Globus pallidus (tissue), 1 donor: ENCODE data around the gene CYS1.
"Not testable (repeated sequence)": the region's sequence is repeated elsewhere in the genome, so short reads cannot be mapped to it uniquely, and the experiment has no call there.

Source experiments
- DNase-seq: peaks from one replicate; pipeline ENCODE4 v3.0.0-alpha.2; 2015; ENCODE audit warnings: low spot score

The CYS1 gene

GRCh38 chr2:10091889-10092244 is 11.7 kb upstream of the CYS1 start:
- DNase-seq = not testable (repeated sequence)

GRCh38 chr2:10091182-10091888 is 11.1 kb upstream of the CYS1 start:
- DNase-seq = no peak

- DNase-seq = no peak
Observed at GRCh38 chr2:10089565-10090190, 9.5 kb upstream of the CYS1 start.

- DNase-seq = no peak
Observed at GRCh38 chr2:10087360-10087759, 7.1 kb upstream of the CYS1 start.

- no peak for DNase-seq
Observed at GRCh38 chr2:10086950-10087349, 6.7 kb upstream of the CYS1 start.

GRCh38 chr2:10085668-10086059 is 5.5 kb upstream of the CYS1 start:
- DNase-seq = no peak

GRCh38 chr2:10085043-10085667 is 4.9 kb upstream of the CYS1 start:
- DNase-seq = no peak

- DNase-seq = no peak
Observed at GRCh38 chr2:10084223-10084865, 4.1 kb upstream of the CYS1 start.

- DNase-seq = no peak
Observed at GRCh38 chr2:10083692-10084211, 3.5 kb upstream of the CYS1 start.

- no peak for DNase-seq
Observed at GRCh38 chr2:10083046-10083445, 2.8 kb upstream of the CYS1 start.

- no peak for DNase-seq
Observed at GRCh38 chr2:10080536-10081304, 509 bp upstream of the CYS1 start.

- peak; percentile 19 for DNase-seq
Observed at GRCh38 chr2:10079266-10079869, 843 bp downstream of the CYS1 start.

- DNase-seq = no peak
Observed at GRCh38 chr2:10078704-10079265, 1.4 kb downstream of the CYS1 start.

GRCh38 chr2:10078001-10078400 is 2.2 kb downstream of the CYS1 start:
- no peak for DNase-seq

GRCh38 chr2:10076988-10077527 is 3.2 kb downstream of the CYS1 start:
- DNase-seq = no peak

GRCh38 chr2:10076511-10076910 is 3.7 kb downstream of the CYS1 start:
- DNase-seq = no peak

- DNase-seq = no peak
Observed at GRCh38 chr2:10075571-10076209, 4.5 kb downstream of the CYS1 start.

GRCh38 chr2:10075101-10075500 is 5.1 kb downstream of the CYS1 start:
- DNase-seq = no peak

GRCh38 chr2:10073706-10074105 is 6.5 kb downstream of the CYS1 start:
- no peak for DNase-seq
